Measurements from ENCODE around the gene FEZF2. TPM values are rescaled to one million over a fixed set of nuclear protein-coding genes. Genes with fewer than 3 reads are reported as not detected.

Gene FEZF2
- total and polyA plus RNA-seq, 2 of the 8 experiments (the other 6 are each of a cell fraction or from before 2014, with no cell fraction given): 0.06 TPM; not detected in 1

DNA sequence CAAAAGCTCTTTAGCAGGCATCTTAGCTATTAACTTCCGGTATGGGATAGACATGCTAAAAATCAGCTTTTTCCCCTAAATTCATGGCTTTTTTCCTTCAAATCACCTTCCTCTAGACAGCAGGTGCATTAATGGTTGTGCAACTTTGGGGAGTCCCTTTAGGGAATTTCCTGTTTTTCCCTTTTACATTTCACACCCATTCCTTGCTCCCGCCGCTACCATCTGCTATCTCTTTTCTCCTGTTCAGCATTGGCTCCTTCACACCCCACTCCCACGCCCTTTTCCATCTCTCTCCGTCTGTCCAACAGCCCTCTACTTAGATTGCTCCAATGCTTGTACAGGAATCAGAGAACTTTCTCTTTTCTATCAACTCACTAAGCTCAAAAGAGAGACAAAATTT, 43.4 kb downstream of the FEZF2 start (continued):
- TF ChIP-seq USF2 (IDR thresholded peaks at IDR 0.05; ENCODE audit: low read length): no peak
- TF ChIP-seq POLR2AphosphoS5 (IDR thresholded peaks at IDR 0.05; ENCODE audit: low read depth, low read length): no peak
- no peak for TF ChIP-seq KDM5A (IDR thresholded peaks at IDR 0.05; ENCODE audit: low read length)
- no peak for TF ChIP-seq CBX8 (IDR thresholded peaks at IDR 0.05; ENCODE audit: borderline replicate concordance, low read depth, low read length)
